Stomach (tissue), 9 donors: ENCODE results near the gene SHISA6. TPM values are rescaled to one million over a fixed set of nuclear protein-coding genes. Genes with fewer than 3 reads are reported as not detected.
A peak's percentile ranks its signal among the peaks of the same experiment; 100 is the strongest.

Source experiments
- DNase-seq, 2 donors: peaks; one replicate each; pipeline versions ENCODE4 v3.0.0 to v3.0.0-alpha.2; 2013 to 2019
- H3K27ac ChIP-seq, 5 donors: fragments of 200-600 bp in 4 of 5; sonication (generic) in 4 of 5; one replicate each; pipeline ENCODE4 v1.5.1; 2013 to 2019; ENCODE audit warnings: mild to moderate bottlenecking in 1 of 5, moderate library complexity in 1 of 5
- H3K27me3 ChIP-seq, 3 donors: fragments of 200-600 bp; sonication (generic); one replicate each; pipeline ENCODE4 v1.5.1; 2017 to 2019; ENCODE audit warnings: mixed run types in 1 of 3
- H3K36me3 ChIP-seq, 4 donors: fragments of 200-600 bp; sonication (generic); 1 replicate in 3 of 4; 2 replicates in 1 of 4; pipeline ENCODE4 v1.5.1; 2016 to 2019
- H3K4me1 ChIP-seq, 4 donors: fragments of 200-600 bp; sonication (generic); one replicate each; pipeline ENCODE4 v1.5.1; 2016 to 2019
- H3K4me3 ChIP-seq, 4 donors: fragments of 200-600 bp; sonication (generic) in 3 of 4; one replicate each; pipeline ENCODE4 v1.5.1; 2016 to 2019; ENCODE audit warnings: mild to moderate bottlenecking in 1 of 4
- H3K9me3 ChIP-seq, 4 donors: fragments of 200-600 bp; sonication (generic); one replicate each; pipeline ENCODE4 v1.5.1; 2016 to 2019
- EP300 ChIP-seq: sonication (generic); formaldehyde crosslinking; IDR thresholded peaks from one replicate; pipeline ENCODE4 v1.6.1; 2017; ENCODE audit warnings: antibody characterized with exemption
- POLR2A ChIP-seq, 4 donors: fragments of 450-650 bp; IDR thresholded peaks; one replicate each; pipeline ENCODE4 v1.6.1; 2016; ENCODE audit warnings: antibody characterized with exemption in 4 of 4, control low read depth in 2 of 4, mild to moderate bottlenecking in 1 of 4, moderate library complexity in 1 of 4
- POLR2AphosphoS5 ChIP-seq, 3 donors: sonication (generic); formaldehyde crosslinking; IDR thresholded peaks; one replicate each; pipeline ENCODE4 v1.6.1; 2016; ENCODE audit warnings: antibody characterized with exemption in 3 of 3
- WGBS, 5 donors: extraction: QIAGEN DNeasy Blood & Tissue Kit in 3 of 5; methylation state at CpG; one replicate each; pipeline versions ENCODE4 v1.1.5 to v1.1.7; 2013 to 2018; 5-methylcytosine and 5-hydroxymethylcytosine counted together
- intact Hi-C: fragments of 100-400 bp; cut with DNase I; formaldehyde crosslinking; loops from one replicate; pipeline ENCODE4 v1.15.1; 2023; ENCODE audit warnings: low total_unique reads
- polyA plus RNA-seq, 3 donors: library from polyadenylated mRNA; stranded (reverse); fragments of 200-250 nt; gene quantifications; one replicate each; pipeline ENCODE4 v1.2.3, GENCODE V29; 2013
- total RNA-seq, 5 donors: library from RNA; depleted of rRNA; stranded (reverse); fragments of >200 nt; gene quantifications; one replicate each; pipeline versions ENCODE4 v1.1.0 to v1.2.3, GENCODE V29; 2014 to 2016
- TF ChIP-seq, protein P1 (sequence below), 7 experiments: fragments of 450-650 bp in 4 of 7; fragments of 200-600 bp in 3 of 7; sonication (generic) in 3 of 7; IDR thresholded peaks; one replicate each; pipeline ENCODE4 v1.5.1; 2016 to 2019; ENCODE audit warnings: antibody characterized with exemption in 7 of 7, control low read depth in 2 of 7, mild to moderate bottlenecking in 1 of 7
- donor health status: healthy with polysubstance abuse.
- donor health status: Bipolar disorder and iron deficiency.
- donor health status: healthy.

The SHISA6 gene
- total and polyA plus RNA-seq, 8 donors: 0.15 to 3.6 (median 1.3) TPM; not detected in 1

DNA sequence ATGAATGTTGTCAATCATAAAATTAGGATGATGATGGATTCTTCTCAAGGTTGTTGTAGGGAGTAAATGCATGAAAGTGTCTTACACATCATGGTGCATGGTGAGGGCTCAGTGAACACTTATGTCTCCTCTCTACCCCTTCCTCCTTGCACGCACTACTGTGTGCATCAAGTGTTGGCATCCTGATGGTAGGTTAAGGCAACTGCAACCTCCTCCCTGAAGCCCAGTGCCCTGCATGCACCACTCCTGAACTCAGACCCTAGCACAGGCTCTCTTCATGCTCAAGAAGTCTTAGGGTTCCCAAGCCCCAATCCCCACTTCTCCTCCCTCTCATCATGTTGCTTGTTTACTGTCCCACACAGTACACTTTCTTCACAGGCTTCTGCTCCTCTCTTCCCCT is 251.5 kb downstream of the SHISA6 start:
- WGBS, 5 donors: 91 to 100% (median 96%) methylated on average over 1 of the region's 1 CpG
- TF ChIP-seq EP300: no peak
- TF ChIP-seq, protein P1, sequence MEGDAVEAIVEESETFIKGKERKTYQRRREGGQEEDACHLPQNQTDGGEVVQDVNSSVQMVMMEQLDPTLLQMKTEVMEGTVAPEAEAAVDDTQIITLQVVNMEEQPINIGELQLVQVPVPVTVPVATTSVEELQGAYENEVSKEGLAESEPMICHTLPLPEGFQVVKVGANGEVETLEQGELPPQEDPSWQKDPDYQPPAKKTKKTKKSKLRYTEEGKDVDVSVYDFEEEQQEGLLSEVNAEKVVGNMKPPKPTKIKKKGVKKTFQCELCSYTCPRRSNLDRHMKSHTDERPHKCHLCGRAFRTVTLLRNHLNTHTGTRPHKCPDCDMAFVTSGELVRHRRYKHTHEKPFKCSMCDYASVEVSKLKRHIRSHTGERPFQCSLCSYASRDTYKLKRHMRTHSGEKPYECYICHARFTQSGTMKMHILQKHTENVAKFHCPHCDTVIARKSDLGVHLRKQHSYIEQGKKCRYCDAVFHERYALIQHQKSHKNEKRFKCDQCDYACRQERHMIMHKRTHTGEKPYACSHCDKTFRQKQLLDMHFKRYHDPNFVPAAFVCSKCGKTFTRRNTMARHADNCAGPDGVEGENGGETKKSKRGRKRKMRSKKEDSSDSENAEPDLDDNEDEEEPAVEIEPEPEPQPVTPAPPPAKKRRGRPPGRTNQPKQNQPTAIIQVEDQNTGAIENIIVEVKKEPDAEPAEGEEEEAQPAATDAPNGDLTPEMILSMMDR (IDR thresholded peaks at IDR 0.05): no peak
- no peak for TF ChIP-seq POLR2A (IDR thresholded peaks at IDR 0.05)
- TF ChIP-seq POLR2AphosphoS5 (IDR thresholded peaks at IDR 0.05): no peak
- no peaks in the 10 kb centered on the region for H3K9me3 ChIP-seq

DNA sequence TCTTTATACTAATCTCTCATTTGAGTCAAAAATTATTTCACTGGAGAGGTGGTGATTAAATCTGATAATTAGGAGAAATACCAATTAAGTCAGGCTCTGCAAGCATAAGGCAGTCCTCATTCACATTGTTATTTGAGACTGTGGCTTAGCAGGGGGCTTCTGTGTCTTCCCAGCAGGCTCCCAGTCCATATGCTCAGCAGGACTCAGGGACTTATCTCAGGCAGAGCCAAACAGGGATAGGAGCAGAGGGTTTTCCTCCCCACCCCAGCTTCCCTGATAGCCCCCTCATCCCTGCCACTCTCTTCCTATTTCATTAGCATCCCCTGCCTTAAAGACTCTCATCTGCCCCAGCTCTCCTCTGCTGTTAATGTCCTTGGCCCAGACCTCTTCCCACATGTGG is 252.9 kb downstream of the SHISA6 start:
- TF ChIP-seq POLR2A (IDR thresholded peaks at IDR 0.05) (no peak), EP300 (no peak), POLR2AphosphoS5 (IDR thresholded peaks at IDR 0.05) (no peak)
- TF ChIP-seq, protein P1 (IDR thresholded peaks at IDR 0.05): no peak

More for the DNA sequence above, 251.5 kb downstream of the SHISA6 start:
- no peaks in the 10 kb centered on the region for H3K36me3 ChIP-seq
- intact Hi-C loops: no loop called here
- no peak overlapping the region for H3K27ac ChIP-seq
- DNase-seq: no peak
- H3K27me3 ChIP-seq: no peaks in the 10 kb centered on the region
- H3K4me3 ChIP-seq: no peak overlapping the region
- no peaks in the 10 kb centered on the region for H3K4me1 ChIP-seq

GRCh38 chr17:11495613-11496012 is 254.6 kb downstream of the SHISA6 start:
- Histone ChIP-seq H3K4me3 (no peak overlapping the region), H3K9me3 (no peaks in the 10 kb centered on the region), H3K27ac (no peak overlapping the region), H3K27me3 (no peaks in the 10 kb centered on the region), H3K4me1 (no peaks in the 10 kb centered on the region), H3K36me3 (no peaks in the 10 kb centered on the region)
- WGBS, 5 donors: 52 to 75% (median 65%) methylated on average over 2 to 3 of the region's 3 CpGs
- peak in 1 of 2 donors; percentile 33 for DNase-seq
- intact Hi-C loops: no loop called here
- no peak for TF ChIP-seq POLR2AphosphoS5 (IDR thresholded peaks at IDR 0.05)
- no peak for TF ChIP-seq POLR2A (IDR thresholded peaks at IDR 0.05)

More for the DNA sequence above, 252.9 kb downstream of the SHISA6 start:
- Histone ChIP-seq H3K4me1 (no peaks in the 10 kb centered on the region), H3K9me3 (no peaks in the 10 kb centered on the region), H3K4me3 (no peak overlapping the region), H3K27ac (no peak overlapping the region), H3K27me3 (no peaks in the 10 kb centered on the region), H3K36me3 (no peaks in the 10 kb centered on the region)
- intact Hi-C loops: no loop called here
- no peak for DNase-seq

DNA sequence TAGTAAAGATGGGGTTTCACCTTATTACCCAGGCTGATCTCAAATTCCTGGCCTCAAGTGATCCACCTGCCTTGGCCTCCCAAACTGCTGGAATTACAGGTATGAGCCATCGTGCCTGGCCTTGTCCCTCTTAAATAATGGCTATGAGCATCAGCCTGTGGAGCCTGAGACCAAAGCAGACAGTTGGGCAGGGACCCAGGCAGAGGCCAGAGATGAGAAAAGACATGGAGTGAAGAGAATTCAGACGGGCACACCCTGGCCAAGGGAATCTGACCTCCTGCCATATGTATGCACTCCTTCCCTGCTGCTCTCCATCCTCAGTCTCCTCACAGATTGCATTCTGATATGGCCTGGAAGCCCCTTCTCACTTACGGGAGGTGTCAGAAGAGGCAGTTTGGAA is 258.9 kb downstream of the SHISA6 start:
- H3K4me1 ChIP-seq: no peaks in the 10 kb centered on the region
- H3K4me3 ChIP-seq: no peak overlapping the region
- intact Hi-C loops: no loop called here
- H3K9me3 ChIP-seq: no peaks in the 10 kb centered on the region
- DNase-seq: no peak
- no peak overlapping the region for H3K27ac ChIP-seq
- H3K36me3 ChIP-seq: no peaks in the 10 kb centered on the region
- TF ChIP-seq POLR2AphosphoS5 (IDR thresholded peaks at IDR 0.05) (no peak), EP300 (no peak), POLR2A (IDR thresholded peaks at IDR 0.05) (no peak)
- TF ChIP-seq, protein P1 (IDR thresholded peaks at IDR 0.05): no peak
- 79 to 97% (median 91%) methylated on average over 3 of the region's 3 CpGs for WGBS, 5 donors
- no peaks in the 10 kb centered on the region for H3K27me3 ChIP-seq

DNA sequence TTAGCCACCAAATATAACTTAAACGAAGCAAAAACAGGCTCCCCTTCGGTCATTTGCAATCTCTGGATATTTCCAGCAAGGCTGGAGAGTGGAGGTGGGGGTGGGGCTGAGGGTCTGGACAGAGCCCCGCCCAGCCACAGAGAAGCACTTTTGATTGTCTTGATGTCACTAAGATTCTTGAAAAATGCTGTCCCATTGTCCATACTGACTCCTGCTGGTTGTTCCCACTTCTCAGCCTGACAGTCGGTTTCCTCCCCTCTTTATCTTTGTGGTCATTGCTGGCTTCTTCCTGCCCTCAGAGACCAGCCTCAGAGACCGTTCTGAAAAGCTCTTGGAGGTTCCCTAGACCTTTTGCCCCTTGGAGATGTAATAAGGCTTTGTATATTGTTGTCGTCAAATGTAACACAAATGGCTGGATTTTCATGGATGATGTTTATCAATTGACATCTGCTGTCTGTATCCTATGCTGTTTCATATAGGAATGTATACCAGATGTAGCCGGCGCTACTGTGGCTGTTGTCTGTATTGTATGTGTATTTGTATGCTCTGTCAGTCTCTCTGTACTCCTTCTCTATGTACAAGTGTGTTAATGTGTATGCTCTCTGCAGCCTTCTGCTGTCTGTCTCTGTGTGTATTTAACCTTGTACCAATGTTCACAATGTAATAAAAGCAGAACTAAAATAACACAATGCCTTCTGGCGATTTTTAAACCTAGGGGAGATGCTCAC is 262.5 kb downstream of the SHISA6 start:
- no peak for DNase-seq
- no peak overlapping the region for H3K27ac ChIP-seq
- no peaks in the 10 kb centered on the region for H3K36me3 ChIP-seq
- no peak for TF ChIP-seq EP300
- no peak for TF ChIP-seq POLR2AphosphoS5 (IDR thresholded peaks at IDR 0.05)
- TF ChIP-seq, protein P1 (IDR thresholded peaks at IDR 0.05): no peak
- no peak for TF ChIP-seq POLR2A (IDR thresholded peaks at IDR 0.05)
- 64 to 70% (median 66%) methylated on average over 9 of the region's 9 CpGs for WGBS, 5 donors
- no peaks in the 10 kb centered on the region for H3K9me3 ChIP-seq
- H3K4me1 ChIP-seq: no peaks in the 10 kb centered on the region
- no peaks in the 10 kb centered on the region for H3K27me3 ChIP-seq
- intact Hi-C loops: no loop called here
- no peak overlapping the region for H3K4me3 ChIP-seq
